ENCODE results near the gene GRHL3. TPM values are rescaled to one million over a fixed set of nuclear protein-coding genes. Genes with fewer than 3 reads are reported as not detected.

Gene GRHL3
- polyA plus RNA-seq, 3 donors, result 0.03 TPM; not detected in 2

DNA sequence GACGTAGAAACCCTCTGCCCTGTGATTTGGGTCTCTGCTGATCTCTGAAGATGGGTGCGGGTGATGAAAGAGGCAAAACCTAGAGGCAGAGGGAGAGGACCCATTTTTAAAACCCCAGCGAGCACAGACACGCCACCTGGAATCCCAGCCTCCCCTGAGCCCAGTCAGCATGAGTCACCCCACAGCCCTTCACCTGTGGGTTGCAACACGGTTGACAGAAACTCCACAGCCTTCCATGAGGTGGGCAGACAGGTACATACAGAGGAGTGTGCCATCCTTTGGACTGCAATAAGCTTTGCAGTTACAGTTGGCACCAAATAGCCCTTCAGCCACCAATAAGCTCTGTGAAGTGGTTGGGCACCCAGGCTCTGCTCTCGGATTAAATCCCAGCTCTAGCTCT is 2.1 kb upstream of the GRHL3 start:
- Mint-ChIP-seq H3K4me1 (peaks cover 24% of the 10 kb centered on the region), H3K27me3 (ENCODE audit: low read depth in 3 of 3) (peaks cover 39 to 54% (median 47%) of the 10 kb centered on the region in 3 donors), H3K27ac (no peak overlapping the region), H3K4me3 (no peak overlapping the region), H3K9me3 (peaks cover 0 to 12% (median 4%) of the 10 kb centered on the region in 7 donors), H3K36me3 (peaks cover 4 to 18% of the 10 kb centered on the region in 2 donors)
- Histone ChIP-seq H4K20me1 (ENCODE audit: insufficient read depth, low read length) (no peaks in the 10 kb centered on the region), H2AFZ (ENCODE audit: insufficient read depth, low read depth, low read length, poor library complexity, severe bottlenecking) (no peak overlapping the region), H3K9me3 (replicated peaks in 1 of 2; ENCODE audit: control insufficient read depth in 1 of 2, insufficient read depth in 1 of 2, low read length in 2 of 2) (peaks cover 0 to 10% of the 10 kb centered on the region in 2 donors), H3K79me2 (ENCODE audit: insufficient read depth, low read length) (no peaks in the 10 kb centered on the region), H3K4me1 (ENCODE audit: control insufficient read depth in 1 of 2, insufficient read depth in 2 of 2, low read length in 2 of 2) (peaks cover 7 to 22% of the 10 kb centered on the region in 2 donors), H3K4me3 (replicated peaks in 1 of 3; ENCODE audit: low read depth in 2 of 3, low read length in 3 of 3) (no peak overlapping the region), H3K9ac (ENCODE audit: insufficient read depth, low read length, poor library complexity, severe bottlenecking) (no peak overlapping the region), H3K4me2 (replicated peaks; ENCODE audit: extremely low read depth, low read length, poor library complexity, severe bottlenecking) (no peak overlapping the region), H3K27ac (ENCODE audit: low read depth in 1 of 2, low read length in 2 of 2) (no peak overlapping the region), H3K27me3 (ENCODE audit: control insufficient read depth in 2 of 2, insufficient read depth in 2 of 2, low read length in 2 of 2) (peaks cover 38 to 46% of the 10 kb centered on the region in 2 donors), H3K36me3 (replicated peaks in 1 of 2; ENCODE audit: control insufficient read depth in 1 of 2, insufficient read depth in 2 of 2, low read length in 2 of 2) (no peaks in the 10 kb centered on the region)
- intact Hi-C loops (cut with micrococcal nuclease), result no loop called here
- 100% methylated on average over 1 of the region's 6 CpGs for WGBS (ENCODE audit: insufficient coverage)
- TF ChIP-seq, protein P1, sequence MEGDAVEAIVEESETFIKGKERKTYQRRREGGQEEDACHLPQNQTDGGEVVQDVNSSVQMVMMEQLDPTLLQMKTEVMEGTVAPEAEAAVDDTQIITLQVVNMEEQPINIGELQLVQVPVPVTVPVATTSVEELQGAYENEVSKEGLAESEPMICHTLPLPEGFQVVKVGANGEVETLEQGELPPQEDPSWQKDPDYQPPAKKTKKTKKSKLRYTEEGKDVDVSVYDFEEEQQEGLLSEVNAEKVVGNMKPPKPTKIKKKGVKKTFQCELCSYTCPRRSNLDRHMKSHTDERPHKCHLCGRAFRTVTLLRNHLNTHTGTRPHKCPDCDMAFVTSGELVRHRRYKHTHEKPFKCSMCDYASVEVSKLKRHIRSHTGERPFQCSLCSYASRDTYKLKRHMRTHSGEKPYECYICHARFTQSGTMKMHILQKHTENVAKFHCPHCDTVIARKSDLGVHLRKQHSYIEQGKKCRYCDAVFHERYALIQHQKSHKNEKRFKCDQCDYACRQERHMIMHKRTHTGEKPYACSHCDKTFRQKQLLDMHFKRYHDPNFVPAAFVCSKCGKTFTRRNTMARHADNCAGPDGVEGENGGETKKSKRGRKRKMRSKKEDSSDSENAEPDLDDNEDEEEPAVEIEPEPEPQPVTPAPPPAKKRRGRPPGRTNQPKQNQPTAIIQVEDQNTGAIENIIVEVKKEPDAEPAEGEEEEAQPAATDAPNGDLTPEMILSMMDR (IDR thresholded peaks at IDR 0.05), result no peak
- DNase-seq, result no peak

DNA sequence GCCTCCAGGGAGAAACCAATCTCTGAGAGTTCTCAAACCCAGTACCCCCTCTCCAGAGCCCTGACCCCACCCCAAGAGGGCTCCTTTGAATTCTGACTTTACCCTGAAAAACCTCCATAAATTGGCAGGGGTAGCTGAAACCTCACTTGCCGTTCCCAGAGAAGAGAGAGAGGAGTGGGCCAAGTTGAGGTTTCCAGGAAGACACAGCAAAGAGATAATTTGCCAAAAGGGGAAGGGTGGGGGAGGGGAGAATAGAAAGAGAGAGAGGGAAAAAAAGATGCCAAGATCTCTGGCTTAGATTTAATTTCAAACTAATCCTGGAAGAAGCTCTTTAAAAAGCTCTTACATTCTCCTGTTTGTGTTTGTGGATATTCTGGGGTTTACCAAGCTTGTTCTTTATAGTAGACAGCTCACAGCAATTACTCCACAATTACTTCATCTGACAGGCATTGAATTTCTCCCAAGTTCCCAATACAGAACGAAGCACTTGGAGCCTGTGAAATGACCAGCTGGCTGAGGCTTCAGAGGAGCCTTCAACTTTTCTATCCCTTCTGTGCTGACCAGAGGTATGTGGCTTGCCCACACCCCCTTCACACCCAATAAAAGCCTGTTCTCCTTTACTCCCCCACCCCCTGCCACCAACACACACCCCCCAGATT is 1.1 kb upstream of the GRHL3 start:
- peaks cover 43 to 56% of the 10 kb centered on the region in 2 donors for H3K27me3 ChIP-seq (ENCODE audit: control insufficient read depth in 2 of 2, insufficient read depth in 2 of 2, low read length in 2 of 2)
- no peak for DNase-seq
- Mint-ChIP-seq H3K4me3 (peak overlapping the region in 1 of 2 donors; percentile 99), H3K9me3 (peaks cover 0 to 12% (median 4%) of the 10 kb centered on the region in 7 donors), H3K36me3 (peaks cover 4 to 22% of the 10 kb centered on the region in 2 donors), H3K4me1 (peaks cover 32% of the 10 kb centered on the region), H3K27ac (no peak overlapping the region), H3K27me3 (ENCODE audit: low read depth in 3 of 3) (peaks cover 49 to 64% (median 55%) of the 10 kb centered on the region in 3 donors)
- intact Hi-C loops (cut with micrococcal nuclease), result no loop called here
- no peak overlapping the region for H3K4me3 ChIP-seq (replicated peaks in 1 of 3; ENCODE audit: low read depth in 2 of 3, low read length in 3 of 3)
- H3K27ac ChIP-seq (ENCODE audit: low read depth in 1 of 2, low read length in 2 of 2), result no peak overlapping the region
- H3K9ac ChIP-seq (ENCODE audit: insufficient read depth, low read length, poor library complexity, severe bottlenecking), result no peak overlapping the region
- no peaks in the 10 kb centered on the region for H4K20me1 ChIP-seq (ENCODE audit: insufficient read depth, low read length)
- peaks cover 0 to 10% of the 10 kb centered on the region in 2 donors for H3K9me3 ChIP-seq (replicated peaks in 1 of 2; ENCODE audit: control insufficient read depth in 1 of 2, insufficient read depth in 1 of 2, low read length in 2 of 2)
- no peak overlapping the region for H2AFZ ChIP-seq (ENCODE audit: insufficient read depth, low read depth, low read length, poor library complexity, severe bottlenecking)
- no peaks in the 10 kb centered on the region for H3K79me2 ChIP-seq (ENCODE audit: insufficient read depth, low read length)
- TF ChIP-seq, protein P1 (IDR thresholded peaks at IDR 0.05), result no peak
- 29% methylated on average over 1 of the region's 2 CpGs for WGBS (ENCODE audit: insufficient coverage)
- no peaks in the 10 kb centered on the region for H3K36me3 ChIP-seq (replicated peaks in 1 of 2; ENCODE audit: control insufficient read depth in 1 of 2, insufficient read depth in 2 of 2, low read length in 2 of 2)
- H3K4me1 ChIP-seq (ENCODE audit: control insufficient read depth in 1 of 2, insufficient read depth in 2 of 2, low read length in 2 of 2), result peaks cover 10 to 29% of the 10 kb centered on the region in 2 donors
- no peak overlapping the region for H3K4me2 ChIP-seq (replicated peaks; ENCODE audit: extremely low read depth, low read length, poor library complexity, severe bottlenecking)
